Cardiac fibroblast (primary cell): ENCODE measurements around the gene FGFBP2.

Experiments used
- DNase-seq, 2 donors: peaks; one replicate each; pipeline versions ENCODE4 v3.0.0 to v3.0.0-alpha.2; 2010; ENCODE audit warnings: low read depth in 2 of 2
- H3K4me3 ChIP-seq, 2 donors: replicated peaks in 1 of 2; 1 replicate in 1 of 2; 2 replicates in 1 of 2; pipeline ENCODE4 v1.5.1; 2011; ENCODE audit warnings: low read depth in 2 of 2, low read length in 2 of 2, mild to moderate bottlenecking in 2 of 2, moderate library complexity in 1 of 2
- TF ChIP-seq, protein P1 (sequence below): IDR thresholded peaks from one replicate; pipeline ENCODE4 v1.5.1; 2011; ENCODE audit warnings: low read depth, mild to moderate bottlenecking, low read length, inconsistent platforms

Gene FGFBP2

DNA sequence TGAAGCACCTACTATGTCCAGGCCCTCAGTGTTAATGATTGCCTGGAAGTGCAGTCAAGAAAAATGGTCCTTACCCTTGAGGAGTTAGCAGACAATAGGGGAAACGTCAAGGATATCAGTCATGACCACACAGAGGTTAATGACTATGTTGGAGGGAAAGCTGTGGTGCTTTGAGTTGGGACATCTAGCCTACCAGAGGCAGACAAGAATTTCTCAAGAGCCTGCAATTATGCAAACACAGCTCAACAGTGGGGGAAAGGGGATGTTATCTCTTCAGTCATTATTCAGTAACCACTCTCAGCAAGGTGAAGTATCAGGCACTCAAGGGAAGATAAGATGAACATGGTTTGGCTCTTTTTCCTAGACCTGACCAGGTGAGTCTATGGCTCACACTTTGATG is 17.5 kb downstream of the FGFBP2 start:
- TF ChIP-seq, protein P1, sequence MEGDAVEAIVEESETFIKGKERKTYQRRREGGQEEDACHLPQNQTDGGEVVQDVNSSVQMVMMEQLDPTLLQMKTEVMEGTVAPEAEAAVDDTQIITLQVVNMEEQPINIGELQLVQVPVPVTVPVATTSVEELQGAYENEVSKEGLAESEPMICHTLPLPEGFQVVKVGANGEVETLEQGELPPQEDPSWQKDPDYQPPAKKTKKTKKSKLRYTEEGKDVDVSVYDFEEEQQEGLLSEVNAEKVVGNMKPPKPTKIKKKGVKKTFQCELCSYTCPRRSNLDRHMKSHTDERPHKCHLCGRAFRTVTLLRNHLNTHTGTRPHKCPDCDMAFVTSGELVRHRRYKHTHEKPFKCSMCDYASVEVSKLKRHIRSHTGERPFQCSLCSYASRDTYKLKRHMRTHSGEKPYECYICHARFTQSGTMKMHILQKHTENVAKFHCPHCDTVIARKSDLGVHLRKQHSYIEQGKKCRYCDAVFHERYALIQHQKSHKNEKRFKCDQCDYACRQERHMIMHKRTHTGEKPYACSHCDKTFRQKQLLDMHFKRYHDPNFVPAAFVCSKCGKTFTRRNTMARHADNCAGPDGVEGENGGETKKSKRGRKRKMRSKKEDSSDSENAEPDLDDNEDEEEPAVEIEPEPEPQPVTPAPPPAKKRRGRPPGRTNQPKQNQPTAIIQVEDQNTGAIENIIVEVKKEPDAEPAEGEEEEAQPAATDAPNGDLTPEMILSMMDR: no peak
- DNase-seq: no peak
- no peak overlapping the region for H3K4me3 ChIP-seq

DNA sequence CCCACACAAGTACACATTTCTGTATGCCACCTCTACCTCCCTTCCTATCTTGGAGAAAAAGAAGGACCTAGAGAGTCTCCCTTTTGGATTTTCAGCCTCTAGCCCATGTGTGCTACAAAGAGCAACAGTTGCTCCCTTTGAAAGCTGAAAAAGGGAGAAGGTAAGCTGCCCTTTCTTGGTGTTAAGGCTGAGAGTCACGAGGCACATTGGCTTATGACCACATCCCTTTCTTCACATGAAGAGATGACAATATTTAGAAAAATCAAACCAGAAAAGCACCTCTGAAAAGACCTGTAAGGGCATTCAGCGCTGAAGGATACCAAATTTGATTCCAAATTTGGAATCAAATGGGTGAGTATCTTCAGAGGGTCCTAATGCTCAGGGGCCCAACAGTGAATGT is 18.1 kb downstream of the FGFBP2 start:
- TF ChIP-seq, protein P1: no peak
- H3K4me3 ChIP-seq: no peak overlapping the region
- DNase-seq: no peak

- TF ChIP-seq, protein P1: no peak
- no peak for DNase-seq
- H3K4me3 ChIP-seq: no peak overlapping the region
Measured at GRCh38 chr4:15942283-15942682, 20.7 kb downstream of the FGFBP2 start.

DNA sequence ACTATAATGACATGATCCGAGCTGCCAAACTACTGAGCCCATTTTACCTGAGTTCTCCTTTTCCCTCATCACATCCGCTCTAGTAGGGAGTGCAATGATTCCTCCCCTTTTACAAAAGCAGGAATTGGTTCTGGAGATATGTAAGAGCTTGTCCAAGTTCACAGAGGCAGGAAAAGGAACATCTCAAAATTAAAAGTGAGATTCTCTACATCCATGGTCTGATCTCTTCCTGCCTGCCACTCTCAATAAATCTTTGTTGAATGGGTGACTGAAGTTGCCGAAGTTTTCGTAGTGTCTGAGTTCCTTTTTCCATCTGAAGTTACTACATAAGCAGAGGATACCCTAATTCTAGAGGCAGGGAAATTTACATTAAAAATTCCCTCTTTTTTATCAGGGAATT is 24.3 kb downstream of the FGFBP2 start, which contains the start of gene FGFBP1:
Gene FGFBP1 (minus strand): TSS at position 101 of the 400 bp plus-strand sequence. CDS start 2,108 bp downstream, outside the sequence.
- no peak for DNase-seq
- TF ChIP-seq, protein P1: no peak
- no peak within 1 kb of the TSS for H3K4me3 ChIP-seq

DNA sequence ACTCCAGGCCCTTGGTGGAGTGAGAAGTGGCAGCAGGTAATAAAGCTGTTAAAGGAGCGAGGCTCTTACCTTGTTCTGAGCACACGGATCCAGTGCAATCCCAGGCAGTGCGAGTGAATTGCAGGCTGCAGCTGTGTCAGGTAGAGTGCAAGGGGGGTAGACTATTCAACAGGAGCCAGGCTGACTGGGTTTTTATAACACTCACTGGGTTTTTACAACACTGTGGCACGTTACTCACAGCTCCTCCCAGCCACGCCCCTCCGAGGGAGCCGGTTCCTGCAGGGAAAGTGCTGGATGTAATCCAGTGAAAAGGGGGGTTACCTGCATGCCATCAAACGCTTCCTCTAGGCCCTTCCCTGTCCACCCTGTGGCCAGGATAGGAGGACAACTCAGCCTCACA is 24.8 kb downstream of the FGFBP2 start:
- TF ChIP-seq, protein P1: no peak
- H3K4me3 ChIP-seq: no peak overlapping the region

GRCh38 chr4:15936495-15936894 is 26.5 kb downstream of the FGFBP2 start:
- no peak overlapping the region for H3K4me3 ChIP-seq
- TF ChIP-seq, protein P1: no peak
- no peak for DNase-seq

More for the DNA sequence above, 24.8 kb downstream of the FGFBP2 start:
- DNase-seq: no peak
